GM23338 (cell line): ENCODE measurements around the gene TRAF1. TPM values are rescaled to one million over a fixed set of nuclear protein-coding genes. Genes with fewer than 3 reads are reported as not detected.

Source experiments
- ATAC-seq: fragments of 200-7000 bp; cut with Tn5 transposase; 3 replicates; pipeline ENCODE4 v1.9.1; 2020
- DNase-seq: peaks from one replicate; pipeline ENCODE4 v3.0.0-alpha.2; 2015; ENCODE audit warnings: low spot score
- H2AFZ ChIP-seq: fragments of 200-600 bp; sonication (generic); 2 replicates; pipeline ENCODE4 v1.8.0; 2016; ENCODE audit warnings: antibody characterized with exemption, mild to moderate bottlenecking, moderate library complexity
- H3F3A ChIP-seq: fragments of 200-600 bp; sonication (generic); replicated peaks from 2 replicates; pipeline ENCODE4 v1.8.0; 2017; ENCODE audit warnings: antibody characterized with exemption, mixed run types, low read depth
- H3K27ac ChIP-seq: fragments of 200-600 bp; sonication (generic); 2 replicates; pipeline ENCODE4 v1.6.1; 2016; ENCODE audit warnings: low read depth
- H3K27me3 ChIP-seq: fragments of 200-600 bp; sonication (generic); 2 replicates; pipeline ENCODE4 v1.8.0; 2016; ENCODE audit warnings: mild to moderate bottlenecking, mixed run types, moderate library complexity; ENCODE audit not compliant: insufficient read depth
- H3K36me3 ChIP-seq: fragments of 200-600 bp; sonication (generic); 2 replicates; pipeline ENCODE4 v1.8.0; 2016; ENCODE audit warnings: mild to moderate bottlenecking; ENCODE audit not compliant: insufficient read depth
- H3K4me1 ChIP-seq: fragments of 200-600 bp; sonication (generic); 2 replicates; pipeline ENCODE4 v1.8.0; 2016; ENCODE audit warnings: mild to moderate bottlenecking, moderate library complexity; ENCODE audit not compliant: insufficient read depth
- H3K4me2 ChIP-seq: fragments of 200-600 bp; sonication (generic); 2 replicates; pipeline ENCODE4 v1.7.1; 2017; ENCODE audit warnings: mixed run types
- H3K4me3 ChIP-seq: fragments of 200-600 bp; sonication (generic); 2 replicates; pipeline ENCODE4 v1.6.1; 2016; ENCODE audit warnings: mixed run types
- H3K79me2 ChIP-seq: fragments of 200-600 bp; sonication (generic); replicated peaks from 2 replicates; pipeline ENCODE4 v1.8.0; 2017; ENCODE audit warnings: mild to moderate bottlenecking; ENCODE audit not compliant: insufficient read depth
- H3K9me2 ChIP-seq: fragments of 200-600 bp; sonication (generic); 2 replicates; pipeline ENCODE4 v1.8.0; 2017; ENCODE audit not compliant: insufficient read depth
- H4K20me1 ChIP-seq: fragments of 200-600 bp; sonication (generic); replicated peaks from 2 replicates; pipeline ENCODE4 v1.8.0; 2017; ENCODE audit warnings: mild to moderate bottlenecking; ENCODE audit not compliant: insufficient read depth
- H3K27ac Mint-ChIP-seq: 2 replicates; pipeline ENCODE4 v1.8.0; 2020; ENCODE audit warnings: inconsistent platforms, mild to moderate bottlenecking, moderate library complexity, mixed read lengths
- H3K27me3 Mint-ChIP-seq: 3 replicates; pipeline ENCODE4 v1.8.0; 2022; ENCODE audit warnings: low read depth, mild to moderate bottlenecking, moderate library complexity, mixed read lengths, inconsistent platforms; ENCODE audit not compliant: insufficient read depth, poor library complexity
- H3K36me3 Mint-ChIP-seq: 3 replicates; pipeline ENCODE4 v1.8.0; 2021; ENCODE audit warnings: low read depth, mild to moderate bottlenecking, inconsistent platforms, moderate library complexity, mixed read lengths
- H3K4me1 Mint-ChIP-seq: 3 replicates; pipeline ENCODE4 v1.8.0; 2020; ENCODE audit warnings: mild to moderate bottlenecking, inconsistent platforms, mixed read lengths
- H3K4me3 Mint-ChIP-seq: 3 replicates; pipeline ENCODE4 v1.8.0; 2021; ENCODE audit warnings: moderate library complexity, mild to moderate bottlenecking, inconsistent platforms, mixed read lengths
- H3K9me3 Mint-ChIP-seq: 3 replicates; pipeline ENCODE4 v1.8.0; 2020; ENCODE audit warnings: moderate library complexity, mild to moderate bottlenecking, inconsistent platforms, mixed read lengths
- CREB1 ChIP-seq: fragments of 250-450 bp; sonication (Bioruptor Pico); IDR thresholded peaks from 2 replicates; pipeline ENCODE4 v1.5.0; 2020; ENCODE audit warnings: low read depth, mild to moderate bottlenecking, moderate library complexity
- STAT1 ChIP-seq: IDR thresholded peaks from one replicate; pipeline ENCODE4 v1.6.1; 2016; ENCODE audit warnings: antibody characterized with exemption; ENCODE audit not compliant: unreplicated experiment
- ZNF331 ChIP-seq: fragments of 250-450 bp; sonication (Bioruptor Pico); IDR thresholded peaks from 2 replicates; pipeline ENCODE4 v1.5.0; 2020; ENCODE audit warnings: low read depth, mild to moderate bottlenecking, moderate library complexity
- polyA plus RNA-seq: library from polyadenylated mRNA; unstranded; fragments of >200 nt; fragmentation: Nextera tagmentation; extraction: Ambion mirVana; gene quantifications from 2 replicates; pipeline ENCODE4 v1.2.1, GENCODE V29; 2016
- total RNA-seq: library from RNA; depleted of rRNA; stranded (reverse); fragments of >200 nt; shearing (Covaris generic); gene quantifications from 2 replicates; pipeline ENCODE4 v1.2.3, GENCODE V29; 2014
- TF ChIP-seq, protein P1 (sequence below): fragments of 250-450 bp; sonication (Bioruptor Pico); IDR thresholded peaks from 2 replicates; pipeline ENCODE4 v1.5.0; 2020; ENCODE audit warnings: mild to moderate bottlenecking, moderate library complexity

Gene TRAF1
- total and polyA plus RNA-seq, 2 experiments from 2014 or later = 0.39 to 1.4 TPM

DNA sequence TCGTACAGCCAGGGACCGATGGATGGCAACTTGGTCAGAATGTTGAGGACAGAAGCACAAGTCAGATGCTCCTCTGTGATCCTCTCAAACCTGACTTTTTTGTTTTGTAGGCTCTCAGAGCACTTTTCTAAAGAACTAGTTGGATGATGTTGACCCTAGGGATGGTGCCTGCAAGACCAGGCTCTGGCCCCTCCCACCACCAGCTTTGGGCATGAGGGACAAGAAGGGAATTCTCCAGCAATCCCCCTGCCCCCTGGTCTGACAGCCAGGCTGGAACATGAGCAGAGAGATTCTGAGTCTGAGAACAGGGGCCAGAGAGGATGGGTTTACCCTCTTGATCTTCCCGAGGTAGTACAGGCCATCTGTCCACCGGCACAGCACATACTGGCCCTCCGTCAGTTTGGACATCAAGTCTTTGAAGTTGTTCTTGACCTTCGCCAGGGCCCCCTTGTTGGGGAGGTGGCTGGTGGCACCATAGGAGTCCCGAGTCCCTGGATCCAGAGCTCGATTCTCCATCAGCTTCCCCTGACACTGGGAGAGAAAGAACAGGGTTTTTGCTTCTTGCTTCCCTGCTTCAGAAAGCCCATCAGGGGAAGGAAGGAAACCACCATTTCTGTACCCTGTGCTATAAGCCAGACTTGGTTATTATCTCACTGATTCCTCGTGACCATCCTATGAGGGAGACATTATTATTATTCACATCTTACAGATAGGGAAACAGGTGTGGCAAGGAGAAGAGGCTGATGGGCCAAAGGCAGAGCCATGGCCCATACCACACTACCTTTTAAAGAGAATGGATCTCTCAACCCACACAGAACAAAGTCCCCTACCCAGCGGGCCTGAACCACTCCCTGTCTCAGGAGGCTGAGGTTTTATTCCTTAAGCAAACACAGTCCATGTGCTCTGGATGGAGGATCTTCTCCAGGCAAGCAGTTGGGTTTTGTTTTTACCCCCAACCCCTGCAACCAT lies 52.1 kb downstream of the TRAF1 start:
- no peaks in the 10 kb centered on the region for H3K9me3 Mint-ChIP-seq
- TF ChIP-seq STAT1 (no peak), CREB1 (CRISPR knock-in tag) (no peak), ZNF331 (CRISPR knock-in tag) (no peak)
- TF ChIP-seq, protein P1, sequence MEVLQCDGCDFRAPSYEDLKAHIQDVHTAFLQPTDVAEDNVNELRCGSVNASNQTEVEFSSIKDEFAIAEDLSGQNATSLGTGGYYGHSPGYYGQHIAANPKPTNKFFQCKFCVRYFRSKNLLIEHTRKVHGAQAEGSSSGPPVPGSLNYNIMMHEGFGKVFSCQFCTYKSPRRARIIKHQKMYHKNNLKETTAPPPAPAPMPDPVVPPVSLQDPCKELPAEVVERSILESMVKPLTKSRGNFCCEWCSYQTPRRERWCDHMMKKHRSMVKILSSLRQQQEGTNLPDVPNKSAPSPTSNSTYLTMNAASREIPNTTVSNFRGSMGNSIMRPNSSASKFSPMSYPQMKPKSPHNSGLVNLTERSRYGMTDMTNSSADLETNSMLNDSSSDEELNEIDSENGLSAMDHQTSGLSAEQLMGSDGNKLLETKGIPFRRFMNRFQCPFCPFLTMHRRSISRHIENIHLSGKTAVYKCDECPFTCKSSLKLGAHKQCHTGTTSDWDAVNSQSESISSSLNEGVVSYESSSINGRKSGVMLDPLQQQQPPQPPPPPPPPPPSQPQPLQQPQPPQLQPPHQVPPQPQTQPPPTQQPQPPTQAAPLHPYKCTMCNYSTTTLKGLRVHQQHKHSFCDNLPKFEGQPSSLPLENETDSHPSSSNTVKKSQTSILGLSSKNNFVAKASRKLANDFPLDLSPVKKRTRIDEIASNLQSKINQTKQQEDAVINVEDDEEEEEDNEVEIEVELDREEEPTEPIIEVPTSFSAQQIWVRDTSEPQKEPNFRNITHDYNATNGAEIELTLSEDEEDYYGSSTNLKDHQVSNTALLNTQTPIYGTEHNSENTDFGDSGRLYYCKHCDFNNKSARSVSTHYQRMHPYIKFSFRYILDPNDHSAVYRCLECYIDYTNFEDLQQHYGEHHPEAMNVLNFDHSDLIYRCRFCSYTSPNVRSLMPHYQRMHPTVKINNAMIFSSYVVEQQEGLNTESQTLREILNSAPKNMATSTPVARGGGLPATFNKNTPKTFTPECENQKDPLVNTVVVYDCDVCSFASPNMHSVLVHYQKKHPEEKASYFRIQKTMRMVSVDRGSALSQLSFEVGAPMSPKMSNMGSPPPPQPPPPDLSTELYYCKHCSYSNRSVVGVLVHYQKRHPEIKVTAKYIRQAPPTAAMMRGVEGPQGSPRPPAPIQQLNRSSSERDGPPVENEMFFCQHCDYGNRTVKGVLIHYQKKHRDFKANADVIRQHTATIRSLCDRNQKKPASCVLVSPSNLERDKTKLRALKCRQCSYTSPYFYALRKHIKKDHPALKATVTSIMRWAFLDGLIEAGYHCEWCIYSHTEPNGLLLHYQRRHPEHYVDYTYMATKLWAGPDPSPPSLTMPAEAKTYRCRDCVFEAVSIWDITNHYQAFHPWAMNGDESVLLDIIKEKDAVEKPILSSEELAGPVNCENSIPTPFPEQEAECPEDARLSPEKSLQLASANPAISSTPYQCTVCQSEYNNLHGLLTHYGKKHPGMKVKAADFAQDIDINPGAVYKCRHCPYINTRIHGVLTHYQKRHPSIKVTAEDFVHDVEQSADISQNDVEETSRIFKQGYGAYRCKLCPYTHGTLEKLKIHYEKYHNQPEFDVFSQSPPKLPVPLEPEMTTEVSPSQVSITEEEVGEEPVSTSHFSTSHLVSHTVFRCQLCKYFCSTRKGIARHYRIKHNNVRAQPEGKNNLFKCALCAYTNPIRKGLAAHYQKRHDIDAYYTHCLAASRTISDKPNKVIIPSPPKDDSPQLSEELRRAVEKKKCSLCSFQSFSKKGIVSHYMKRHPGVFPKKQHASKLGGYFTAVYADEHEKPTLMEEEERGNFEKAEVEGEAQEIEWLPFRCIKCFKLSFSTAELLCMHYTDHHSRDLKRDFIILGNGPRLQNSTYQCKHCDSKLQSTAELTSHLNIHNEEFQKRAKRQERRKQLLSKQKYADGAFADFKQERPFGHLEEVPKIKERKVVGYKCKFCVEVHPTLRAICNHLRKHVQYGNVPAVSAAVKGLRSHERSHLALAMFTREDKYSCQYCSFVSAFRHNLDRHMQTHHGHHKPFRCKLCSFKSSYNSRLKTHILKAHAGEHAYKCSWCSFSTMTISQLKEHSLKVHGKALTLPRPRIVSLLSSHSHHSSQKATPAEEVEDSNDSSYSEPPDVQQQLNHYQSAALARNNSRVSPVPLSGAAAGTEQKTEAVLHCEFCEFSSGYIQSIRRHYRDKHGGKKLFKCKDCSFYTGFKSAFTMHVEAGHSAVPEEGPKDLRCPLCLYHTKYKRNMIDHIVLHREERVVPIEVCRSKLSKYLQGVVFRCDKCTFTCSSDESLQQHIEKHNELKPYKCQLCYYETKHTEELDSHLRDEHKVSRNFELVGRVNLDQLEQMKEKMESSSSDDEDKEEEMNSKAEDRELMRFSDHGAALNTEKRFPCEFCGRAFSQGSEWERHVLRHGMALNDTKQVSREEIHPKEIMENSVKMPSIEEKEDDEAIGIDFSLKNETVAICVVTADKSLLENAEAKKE (CRISPR knock-in tag) = no peak
- peaks cover 35% of the 10 kb centered on the region for H3F3A ChIP-seq
- peaks cover 24% of the 10 kb centered on the region for H3K27me3 Mint-ChIP-seq
- peaks cover 5% of the 10 kb centered on the region; the same call in 1 of the 2 replicates for H3K36me3 ChIP-seq
- peaks cover 6% of the 10 kb centered on the region; the same call in 1 of the 2 replicates for H3K79me2 ChIP-seq
- H3K4me3 ChIP-seq = no peak overlapping the region
- peak overlapping the region; percentile 93 for H3K27ac ChIP-seq
- no peaks in the 10 kb centered on the region for H3K9me2 ChIP-seq
- H3K27me3 ChIP-seq = peaks cover 8% of the 10 kb centered on the region
- H4K20me1 ChIP-seq = no peaks in the 10 kb centered on the region
- ATAC-seq = no peak
- H3K27ac Mint-ChIP-seq = peak overlapping the region; percentile 84; the same call in 1 of the 2 replicates
- H3K4me1 ChIP-seq = peaks cover 46% of the 10 kb centered on the region
- peaks cover 46% of the 10 kb centered on the region for H3K36me3 Mint-ChIP-seq
- no peak for DNase-seq
- no peak overlapping the region for H2AFZ ChIP-seq
- peak overlapping the region; percentile 69 for H3K4me2 ChIP-seq
- no peak overlapping the region; the same call in 2 of the 3 replicates for H3K4me3 Mint-ChIP-seq
- peaks cover 59% of the 10 kb centered on the region for H3K4me1 Mint-ChIP-seq
